GM20431 (cell line): ENCODE measurements around the gene C10orf105.

Source experiments
- in situ Hi-C: fragments of 300-500 bp; cut with MseI, MboI; formaldehyde crosslinking; loops from one replicate; pipeline ENCODE4 v1.15.0; 2020; ENCODE audit warnings: low sequenced_read_pairs; ENCODE audit not compliant: unreplicated experiment

The C10orf105 gene

DNA sequence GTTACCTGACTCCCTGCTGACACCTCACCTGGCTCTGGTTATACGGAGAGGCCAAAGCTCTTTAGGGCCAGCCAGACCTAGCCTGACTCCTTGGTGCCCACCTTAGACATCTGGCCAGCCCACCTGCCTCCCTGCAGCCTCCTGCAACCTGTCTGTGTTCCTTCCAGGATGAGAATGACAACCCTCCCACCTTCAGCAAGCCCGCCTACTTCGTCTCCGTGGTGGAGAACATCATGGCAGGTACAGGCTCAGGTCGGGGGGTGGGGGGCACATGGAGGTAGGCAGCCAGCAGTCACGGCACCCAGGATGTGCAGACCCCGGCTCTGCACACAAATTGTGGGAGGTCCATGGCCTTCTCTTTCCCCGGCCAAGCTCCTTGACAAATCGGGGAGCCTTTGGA lies 32.1 kb downstream of the C10orf105 start:
- in situ Hi-C loops: no loop called here

DNA sequence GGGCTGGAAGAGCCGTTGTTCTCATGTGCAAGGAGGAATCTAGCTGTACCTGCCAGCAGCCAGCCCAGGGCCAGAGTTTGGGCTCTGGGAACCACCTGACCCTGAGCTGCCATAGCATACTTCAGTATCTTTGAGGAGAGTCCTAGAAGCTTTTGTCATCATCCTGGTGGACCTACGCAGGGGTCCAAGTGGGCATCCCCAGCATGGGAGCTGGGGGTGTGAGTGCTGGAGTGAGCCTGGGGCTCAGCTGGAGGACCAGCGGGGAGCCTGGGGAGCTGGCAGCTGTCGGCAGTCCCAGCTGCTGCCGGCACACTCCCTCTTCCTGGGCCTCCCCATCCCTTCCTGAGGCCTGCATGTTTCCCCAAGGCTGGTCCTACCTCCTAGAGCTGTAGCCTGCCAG lies 32.5 kb downstream of the C10orf105 start:
- in situ Hi-C loops: no loop called here

DNA sequence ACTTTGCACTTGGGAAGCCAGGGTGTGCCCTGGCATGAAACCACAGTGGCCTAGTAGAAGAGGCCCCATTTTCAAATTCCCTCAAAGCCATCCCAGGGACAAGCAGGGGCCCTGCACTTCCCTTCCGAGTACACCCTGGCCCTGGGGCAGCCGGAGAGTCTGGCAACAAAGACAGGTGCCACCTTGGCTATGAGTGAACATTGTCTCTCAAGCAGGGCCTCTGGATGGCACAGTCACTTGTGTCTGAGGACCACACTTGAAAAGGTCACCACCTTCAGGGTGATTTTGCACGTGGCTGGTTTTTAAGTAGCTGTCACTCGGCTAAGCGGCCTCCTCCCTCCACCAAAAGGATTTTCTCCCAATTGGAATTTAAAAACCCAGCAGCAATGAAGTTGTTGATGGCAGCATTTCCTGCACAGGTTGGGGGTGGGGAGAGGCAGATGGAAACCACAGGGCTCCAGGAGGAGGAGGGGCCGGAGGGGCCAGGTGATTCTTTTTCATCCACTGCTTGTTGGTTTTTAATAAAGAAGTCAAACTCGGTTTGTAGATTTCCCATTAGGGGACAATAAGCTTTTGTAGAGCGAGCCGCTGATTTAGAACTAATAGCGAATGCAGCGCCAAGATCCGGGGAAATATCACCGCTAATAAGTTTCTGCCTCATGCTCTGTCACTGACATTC lies 33.9 kb downstream of the C10orf105 start:
- in situ Hi-C loops: no loop called here

DNA sequence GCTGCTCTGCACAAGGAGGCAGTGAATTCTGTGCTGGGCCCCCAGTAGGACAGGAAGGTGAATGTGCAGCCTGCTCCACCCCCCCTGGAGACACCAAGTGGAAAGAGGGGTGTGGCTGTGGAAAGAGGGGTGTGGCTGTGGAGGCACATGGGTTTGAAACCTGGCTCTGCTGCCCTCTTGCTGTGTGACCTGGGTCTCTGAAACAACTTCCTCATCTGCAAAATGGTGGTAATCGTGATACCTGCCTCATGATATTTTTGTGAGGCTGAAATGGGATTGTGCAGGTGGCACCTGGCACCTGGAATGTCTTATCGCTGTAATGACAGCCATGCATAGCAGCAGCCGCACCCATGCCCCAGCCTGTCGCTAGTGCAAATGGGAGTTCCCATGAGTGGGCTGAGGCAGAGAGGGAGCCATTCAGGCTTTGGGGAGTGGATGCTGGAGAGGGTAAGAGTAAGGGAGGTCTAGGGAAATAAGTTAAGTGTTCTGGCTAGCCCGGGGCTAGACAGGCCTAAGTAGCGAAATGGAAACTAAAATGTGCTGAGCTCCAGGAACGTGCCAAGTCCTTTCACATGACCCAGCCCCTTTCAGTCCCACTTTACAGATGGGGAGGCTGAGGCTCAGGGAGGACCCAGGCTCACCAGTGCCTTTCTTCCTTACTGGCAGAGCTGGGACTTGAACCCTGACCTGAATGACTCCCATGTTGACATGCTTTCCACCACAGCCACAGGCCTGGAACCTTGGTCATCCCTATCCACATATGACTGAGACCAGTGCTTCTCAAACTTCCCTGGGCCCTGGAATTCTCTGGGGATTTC lies 35.0 kb downstream of the C10orf105 start:
- in situ Hi-C loops: no loop called here

DNA sequence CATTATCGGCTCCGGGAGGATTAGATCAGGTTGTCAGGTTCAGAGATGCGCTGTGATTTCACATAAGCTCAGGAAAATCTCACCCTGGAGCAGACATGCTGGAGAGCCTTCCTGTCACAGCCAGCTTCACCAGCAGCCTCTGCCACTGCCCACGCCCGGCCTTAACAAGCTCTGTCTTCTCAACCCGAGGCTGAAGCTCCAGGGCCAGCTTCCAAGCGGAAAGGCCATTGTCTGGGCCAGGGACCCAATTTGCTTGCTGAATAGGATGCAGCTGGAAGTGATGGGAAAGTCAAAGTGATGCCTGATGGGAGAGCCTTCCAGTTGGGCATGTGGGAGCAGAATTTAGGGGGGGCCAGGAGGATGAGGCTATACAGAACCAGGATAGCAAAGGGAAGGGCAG lies 36.3 kb downstream of the C10orf105 start:
- in situ Hi-C loops: no loop called here

DNA sequence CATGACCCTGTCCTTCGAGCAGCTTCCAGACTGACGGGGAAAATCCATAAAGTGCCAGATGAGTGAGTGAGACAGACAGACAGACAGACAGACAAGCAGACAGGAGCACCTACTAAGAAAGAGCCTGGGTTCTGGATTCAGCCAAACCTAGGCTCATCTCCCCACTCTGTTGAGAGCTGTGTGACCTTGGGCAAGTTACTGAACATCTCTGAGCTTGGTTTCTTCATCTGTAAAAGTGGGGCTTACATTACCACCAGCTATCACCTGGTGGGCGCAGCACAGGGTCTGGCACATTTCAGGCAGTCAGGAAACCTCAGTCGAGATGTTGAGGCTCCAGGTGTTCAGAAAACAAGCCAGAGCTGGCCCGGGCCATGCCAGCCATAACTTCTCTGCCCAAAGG lies 37.6 kb downstream of the C10orf105 start:
- in situ Hi-C loops: no loop called here

DNA sequence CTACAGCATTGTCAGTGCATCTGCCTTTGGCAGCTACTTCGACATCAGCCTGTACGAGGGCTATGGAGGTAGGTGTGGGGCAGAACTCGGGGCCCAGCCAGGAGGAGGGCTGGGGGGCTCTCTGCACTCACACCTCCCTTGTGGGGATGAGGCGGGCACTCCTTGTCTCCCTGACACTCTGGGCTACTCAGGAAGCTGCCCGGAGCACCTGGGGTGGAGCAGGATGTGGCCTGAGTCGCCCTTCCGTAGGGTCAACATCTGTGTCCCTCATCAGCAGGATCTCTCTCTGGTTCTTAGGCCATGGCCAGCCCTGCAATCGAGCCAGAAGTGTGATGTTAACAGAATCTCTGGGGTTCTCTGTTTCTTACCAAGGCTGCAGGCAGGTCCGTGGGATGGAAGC lies 40.2 kb downstream of the C10orf105 start:
- in situ Hi-C loops: no loop called here

DNA sequence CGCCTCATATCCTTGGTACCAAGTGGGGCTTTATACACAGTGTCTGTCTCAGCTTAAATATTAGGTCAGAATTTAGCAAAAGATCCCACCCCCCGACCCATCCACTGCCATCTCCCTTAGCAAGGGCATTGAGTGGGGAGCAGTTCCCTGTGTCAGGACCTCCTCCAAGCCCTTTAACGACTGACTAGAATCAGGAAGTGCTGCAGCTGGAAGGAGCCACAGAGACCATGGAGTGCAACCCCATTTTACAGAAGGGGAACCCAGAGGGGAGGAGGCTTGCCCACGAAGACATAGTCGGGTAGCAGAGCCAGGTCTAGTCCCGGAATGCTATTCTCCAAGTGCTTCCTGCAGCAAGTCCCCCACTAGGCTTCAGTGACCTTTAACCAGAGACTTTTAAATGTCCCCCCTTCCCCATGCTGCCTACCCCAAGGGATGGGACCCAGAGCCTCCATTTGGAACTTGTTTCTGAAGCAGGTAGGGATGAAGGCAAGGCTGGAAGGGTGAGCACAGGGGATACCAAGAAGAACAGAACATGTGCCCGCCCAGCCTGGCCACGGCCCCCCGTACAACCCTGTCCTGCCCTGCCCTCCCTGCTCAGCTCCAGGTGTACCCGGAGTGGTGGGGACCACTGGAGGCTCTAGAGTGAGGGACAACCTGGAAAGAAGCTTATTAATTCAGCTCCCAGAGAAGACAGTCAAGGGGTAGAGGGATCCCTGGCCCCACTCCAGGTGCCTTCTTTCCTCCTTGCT lies 41.3 kb downstream of the C10orf105 start:
- in situ Hi-C loops: no loop called here

DNA sequence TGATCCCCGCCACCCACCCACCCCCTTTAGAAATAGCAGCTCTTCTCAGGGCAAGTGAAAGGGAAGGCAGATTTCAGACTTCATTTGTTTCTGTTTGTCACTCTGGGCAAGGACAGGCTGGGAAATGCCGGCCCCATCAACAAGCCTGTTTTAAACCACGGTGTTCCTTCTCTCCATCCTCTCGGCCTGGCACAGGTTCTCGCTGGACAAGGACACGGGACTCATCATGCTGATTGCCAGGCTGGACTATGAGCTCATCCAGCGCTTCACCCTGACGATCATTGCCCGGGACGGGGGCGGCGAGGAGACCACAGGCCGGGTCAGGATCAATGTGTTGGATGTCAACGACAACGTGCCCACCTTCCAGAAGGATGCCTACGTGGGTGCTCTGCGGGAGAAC lies 42.3 kb downstream of the C10orf105 start:
- in situ Hi-C loops: no loop called here

DNA sequence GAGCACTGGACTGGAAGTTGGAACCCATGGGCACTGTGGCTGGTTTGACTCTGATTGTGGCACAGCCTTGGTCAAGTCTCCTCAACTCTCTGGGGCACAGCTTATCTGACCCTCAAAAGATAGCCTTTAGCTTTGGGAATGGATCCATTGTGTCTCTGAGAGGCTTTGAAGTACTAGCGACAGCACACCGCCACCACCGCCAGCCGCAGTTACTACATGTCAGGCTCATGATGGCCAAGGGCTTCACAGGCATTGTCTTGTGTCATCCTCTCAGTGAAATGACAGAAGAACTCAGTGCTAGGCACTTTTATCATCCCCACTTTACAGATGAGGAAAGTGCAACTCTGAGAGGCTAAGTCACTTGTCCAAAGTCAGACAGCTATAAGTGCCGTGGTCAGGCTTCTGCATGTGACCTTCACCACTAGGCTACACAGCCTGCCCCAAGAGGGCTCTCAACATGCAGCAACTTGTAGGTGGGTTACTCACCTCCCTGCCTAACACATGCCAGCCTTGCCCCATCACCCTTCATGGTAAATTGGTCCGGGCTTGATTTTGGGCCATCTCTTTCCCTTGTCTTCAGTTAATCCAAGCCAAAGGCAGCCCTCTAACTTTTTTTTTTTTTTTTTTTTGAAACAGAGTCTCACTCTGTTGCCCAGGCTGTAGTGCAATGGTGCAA lies 44.1 kb downstream of the C10orf105 start:
- in situ Hi-C loops: no loop called here

DNA sequence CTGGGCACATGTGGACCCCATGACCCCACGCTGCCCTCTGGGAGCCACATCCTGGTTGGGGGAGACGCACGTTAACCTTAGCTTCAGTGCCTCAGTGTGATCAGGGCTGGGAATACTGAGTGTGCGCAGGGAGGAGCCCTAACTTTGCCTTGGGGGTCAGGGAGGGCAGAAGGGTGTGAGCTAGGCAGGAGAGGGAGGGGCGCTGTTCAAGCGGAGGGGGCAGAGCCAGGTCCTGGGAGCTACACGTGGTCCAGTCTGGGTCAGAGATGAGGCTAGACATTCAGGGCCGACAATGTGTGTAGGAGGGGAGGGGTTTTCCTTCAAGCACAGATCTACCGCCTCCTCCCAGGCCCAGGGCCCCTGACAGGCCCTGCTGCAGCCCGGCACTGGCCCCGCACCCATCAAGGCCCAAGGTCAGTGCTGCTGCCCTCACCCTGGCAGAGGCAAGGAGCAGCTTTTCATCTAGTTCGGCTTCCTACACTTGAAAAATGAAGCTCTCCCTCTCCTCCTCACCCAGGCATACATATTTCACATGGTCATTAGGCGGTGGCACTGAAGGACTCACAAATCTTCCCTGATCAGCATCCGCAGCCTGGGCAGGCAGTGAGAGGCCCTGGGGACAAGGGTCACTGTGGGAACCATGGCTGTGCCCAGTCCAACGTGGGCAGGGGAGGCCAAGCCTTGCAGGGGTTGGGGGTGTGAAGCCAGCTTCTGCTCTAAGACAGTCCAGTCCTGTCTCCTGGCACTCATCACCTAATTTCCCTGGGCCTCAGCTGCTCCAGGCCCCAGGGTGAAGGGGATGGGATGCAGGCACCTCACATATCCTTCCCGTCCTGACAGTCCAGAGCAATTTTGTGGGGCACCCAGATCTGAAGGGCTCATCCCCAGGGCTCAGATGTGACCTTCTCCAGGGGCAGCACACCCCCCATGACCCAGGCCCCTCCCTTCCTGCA lies 47.3 kb downstream of the C10orf105 start:
- in situ Hi-C loops: no loop called here

DNA sequence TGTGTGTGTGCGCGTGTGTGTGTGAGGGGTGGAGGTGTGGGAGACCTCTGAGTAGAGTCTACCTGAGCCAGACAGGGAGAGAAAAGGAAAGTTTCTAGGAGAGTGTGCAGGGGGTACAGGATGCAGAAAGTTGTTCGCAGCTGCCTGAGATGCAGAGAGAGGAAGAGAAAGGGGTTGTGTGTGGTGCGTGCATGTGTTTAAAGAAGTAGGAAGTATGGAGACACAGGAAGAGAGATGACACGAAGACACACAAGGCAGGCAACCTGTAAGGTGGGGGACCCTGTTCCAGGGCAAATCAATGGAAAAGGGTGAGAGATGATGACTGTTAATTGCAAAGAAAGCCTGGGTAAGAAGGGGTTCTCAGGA lies 52.2 kb downstream of the C10orf105 start:
- in situ Hi-C loops: no loop called here

DNA sequence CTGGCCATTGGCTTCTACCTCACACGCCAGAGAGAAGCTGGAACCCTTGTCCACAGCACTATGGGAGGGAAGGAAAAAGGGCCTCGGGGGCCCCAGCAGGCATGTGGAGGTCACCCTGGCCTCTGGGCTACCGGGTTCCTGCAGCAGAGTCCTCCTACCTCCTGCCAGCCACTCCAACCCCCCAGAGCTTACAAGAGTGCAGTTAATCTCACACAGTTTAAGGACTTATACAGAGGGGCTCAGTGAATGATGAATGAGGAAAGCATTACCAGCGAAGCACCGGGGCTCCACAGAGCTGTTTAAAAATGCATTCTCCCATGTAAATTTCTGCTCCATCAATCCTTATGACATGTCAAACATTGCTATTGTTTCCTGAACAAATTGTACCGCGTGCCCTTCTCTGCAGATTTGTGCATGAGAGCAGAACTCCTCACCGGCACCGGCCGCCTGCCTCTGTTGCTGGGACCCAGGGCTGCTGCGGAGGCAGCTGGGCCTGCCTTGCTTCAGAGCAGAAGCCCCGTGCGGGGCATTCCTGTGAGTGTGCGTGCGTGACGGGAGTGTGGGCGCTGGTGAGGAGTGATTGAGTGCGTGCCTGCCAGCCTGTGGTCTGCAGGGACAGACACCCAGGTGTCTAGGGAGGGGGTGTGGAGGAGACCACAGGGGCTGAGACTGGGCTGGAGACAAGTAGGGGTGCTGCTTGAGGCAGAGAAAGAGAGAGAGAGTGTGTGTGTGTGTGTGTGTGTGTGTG lies 52.8 kb downstream of the C10orf105 start:
- in situ Hi-C loops: no loop called here

DNA sequence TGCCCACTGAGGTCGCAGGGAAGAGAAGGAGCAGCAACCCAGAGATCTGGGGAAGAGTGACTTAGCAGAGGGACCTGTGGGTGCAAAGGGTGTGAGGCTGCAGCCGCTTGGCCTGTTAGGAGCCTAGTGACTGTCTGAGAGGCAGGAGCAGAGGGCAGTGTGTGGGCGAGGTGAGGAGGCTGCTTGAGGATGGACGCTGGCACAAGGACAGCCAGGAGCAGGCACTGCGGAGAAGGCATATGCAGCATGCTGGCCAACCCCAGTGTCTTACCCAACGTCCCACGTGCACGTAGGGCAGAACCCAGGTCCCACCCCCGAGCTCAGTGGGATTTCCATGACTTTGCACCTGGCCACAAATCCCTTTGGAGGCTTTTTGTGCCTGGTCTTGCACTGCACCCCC lies 54.1 kb downstream of the C10orf105 start:
- in situ Hi-C loops: no loop called here

DNA sequence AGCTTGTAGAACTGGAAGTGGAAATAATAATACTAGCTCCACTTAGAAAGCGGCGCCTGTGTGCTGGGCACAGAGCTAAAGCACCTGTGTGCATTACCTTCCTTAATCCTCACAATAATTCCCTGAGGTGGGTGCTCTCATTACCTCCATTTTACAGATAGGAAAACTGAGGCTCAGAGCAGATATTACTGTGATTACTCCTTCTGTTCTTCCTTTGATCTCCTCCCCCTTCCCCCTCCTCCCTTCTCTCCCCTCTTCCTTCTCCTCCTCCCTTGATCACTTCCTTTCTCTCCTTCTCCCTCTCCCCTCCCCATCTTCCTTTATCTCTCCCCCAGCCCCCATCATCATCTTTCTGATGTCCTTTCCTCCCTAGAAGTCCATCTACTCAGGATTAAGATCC lies 55.0 kb downstream of the C10orf105 start:
- in situ Hi-C loops: no loop called here

DNA sequence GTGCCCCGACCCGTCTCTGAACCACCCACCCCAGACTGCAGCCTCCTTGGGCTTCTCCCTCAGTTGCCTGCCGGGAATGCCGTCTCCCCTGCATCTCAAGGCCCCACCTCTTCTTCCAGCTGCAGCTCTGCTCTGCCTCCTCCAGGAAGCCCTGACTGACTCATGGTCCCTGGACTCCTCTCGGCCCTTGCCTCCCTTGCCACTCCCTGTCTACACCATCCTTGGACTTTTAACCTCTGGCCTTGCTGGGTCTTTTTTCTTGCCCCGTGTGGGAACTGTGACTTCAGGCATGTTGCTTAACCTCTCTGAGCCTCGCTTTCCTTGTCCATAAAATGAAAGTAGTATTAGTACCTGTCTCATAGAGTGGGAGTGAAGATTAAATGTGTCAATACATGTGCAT lies 56.3 kb downstream of the C10orf105 start:
- in situ Hi-C loops: no loop called here

DNA sequence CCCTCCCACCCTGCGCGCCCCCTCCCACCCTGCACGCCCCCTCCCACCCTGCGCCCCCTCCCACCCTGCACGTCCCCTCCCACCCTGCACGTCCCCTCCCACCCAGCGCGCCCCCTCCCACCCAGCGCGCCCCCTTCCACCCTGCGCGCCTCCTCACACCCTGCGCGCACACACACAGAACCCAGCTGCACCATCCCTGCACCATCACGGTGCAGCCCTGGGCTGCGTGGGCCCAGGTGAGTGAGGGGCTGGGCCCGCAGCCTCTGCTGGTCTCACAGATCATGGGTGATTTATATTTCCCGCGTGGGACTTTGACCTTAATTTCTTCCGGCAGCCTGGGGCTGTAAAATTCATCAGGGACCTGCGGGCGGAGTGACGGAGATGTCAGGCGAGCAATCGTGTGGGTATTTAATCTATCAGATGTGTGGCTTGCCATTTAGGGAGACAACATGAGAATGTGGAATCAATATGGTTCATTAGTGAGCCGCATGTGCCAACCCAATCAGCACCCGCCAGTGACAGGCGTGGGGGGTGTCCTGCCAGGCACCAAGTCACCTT lies 57.7 kb downstream of the C10orf105 start:
- in situ Hi-C loops: no loop called here
